HEK293 (cell line): ENCODE measurements around the gene WDR77.

ENCODE experiments used
- CTCF ChIA-PET: fragments of 350-600 bp; formaldehyde crosslinking; extraction: SDS; loops from one replicate; lab custom pipeline; 2021; ENCODE audit warnings: antibody characterized with exemption; lab: Yijun Ruan, JAX
- POLR2A ChIA-PET: fragments of 300-600 bp; formaldehyde crosslinking; extraction: SDS; loops from one replicate; lab custom pipeline; 2020; ENCODE audit warnings: antibody characterized with exemption, inconsistent platforms; lab: Yijun Ruan, JAX
- H3K27ac ChIP-seq: fragments of 200-500 bp; sonication (Bioruptor generic); 2 replicates; pipeline ENCODE4 v1.5.1; 2014; ENCODE audit warnings: low read depth, low read length, control low read depth, inconsistent platforms; ENCODE audit errors: extremely low read depth
- H3K36me3 ChIP-seq, 2 experiments: fragments of 200-500 bp in 1 of 2; sonication (Bioruptor generic) in 1 of 2; 1 replicate in 1 of 2; 2 replicates in 1 of 2; pipeline ENCODE4 v1.5.1; 2014 to 2017; ENCODE audit warnings: inconsistent platforms in 2 of 2, low read length in 2 of 2; ENCODE audit not compliant: control insufficient read depth in 2 of 2, insufficient read depth in 1 of 2
- H3K4me1 ChIP-seq: fragments of 200-500 bp; sonication (Bioruptor generic); 2 replicates; pipeline ENCODE4 v1.5.1; 2014; ENCODE audit warnings: mild to moderate bottlenecking, low read length, inconsistent platforms; ENCODE audit not compliant: control insufficient read depth, insufficient read depth
- H3K4me3 ChIP-seq: 2 replicates; pipeline ENCODE4 v1.5.1; 2011; ENCODE audit warnings: low read depth, mild to moderate bottlenecking, control low read depth, low read length, moderate library complexity
- H3K9me3 ChIP-seq: fragments of 200-500 bp; sonication (Bioruptor generic); 2 replicates; pipeline ENCODE4 v1.5.1; 2014; ENCODE audit warnings: low read depth, low read length, inconsistent platforms; ENCODE audit not compliant: control insufficient read depth, insufficient read depth
- GLI2 ChIP-seq: fragments of 450-650 bp; formaldehyde crosslinking; IDR thresholded peaks from 2 replicates; pipeline ENCODE4; 2017; ENCODE audit warnings: missing biosample characterization, missing genetic modification characterization, low read depth, borderline replicate concordance
- MEIS1 ChIP-seq: sonication (generic); formaldehyde crosslinking; IDR thresholded peaks from 2 replicates; pipeline ENCODE4 v1.8.1; 2022; ENCODE audit warnings: missing genetic modification reagents, mild to moderate bottlenecking, borderline replicate concordance
- MYNN ChIP-seq: fragments of 450-650 bp; formaldehyde crosslinking; IDR thresholded peaks from 2 replicates; pipeline ENCODE4 v1.5.1; 2016; ENCODE audit warnings: missing biosample characterization, missing genetic modification characterization, borderline replicate concordance
- PATZ1 ChIP-seq: fragments of 450-650 bp; formaldehyde crosslinking; IDR thresholded peaks from 2 replicates; pipeline ENCODE4 v1.5.1; 2016; ENCODE audit warnings: missing biosample characterization, missing genetic modification characterization
- PBX3 ChIP-seq: sonication (generic); formaldehyde crosslinking; IDR thresholded peaks from 2 replicates; pipeline ENCODE4 v1.8.1; 2022; ENCODE audit warnings: mild to moderate bottlenecking, moderate library complexity, missing genetic modification reagents
- PRDM1 ChIP-seq: fragments of 450-650 bp; formaldehyde crosslinking; IDR thresholded peaks from 2 replicates; pipeline ENCODE4; 2016; ENCODE audit warnings: missing biosample characterization, missing genetic modification characterization
- PRDM4 ChIP-seq: fragments of 450-650 bp; formaldehyde crosslinking; IDR thresholded peaks from 2 replicates; pipeline ENCODE4 v1.5.1; 2017; ENCODE audit warnings: missing biosample characterization, missing genetic modification characterization
- SALL2 ChIP-seq: fragments of 450-650 bp; formaldehyde crosslinking; IDR thresholded peaks from 2 replicates; pipeline ENCODE4 v1.5.0; 2017; ENCODE audit warnings: missing biosample characterization, mild to moderate bottlenecking, missing genetic modification characterization, borderline replicate concordance
- SP2 ChIP-seq: fragments of 450-650 bp; formaldehyde crosslinking; IDR thresholded peaks from 2 replicates; pipeline ENCODE4 v1.5.1; 2016; ENCODE audit warnings: missing biosample characterization, missing genetic modification characterization
- TRIM28 ChIP-seq: IDR thresholded peaks from 2 replicates; pipeline ENCODE4 v1.6.1; 2011; ENCODE audit warnings: low read length, control low read depth, borderline replicate concordance
- TSHZ1 ChIP-seq: fragments of 450-650 bp; formaldehyde crosslinking; IDR thresholded peaks from 2 replicates; pipeline ENCODE4 v1.5.1; 2016; ENCODE audit warnings: missing biosample characterization, missing genetic modification characterization, borderline replicate concordance
- ZBTB17 ChIP-seq: fragments of 450-650 bp; formaldehyde crosslinking; IDR thresholded peaks from 2 replicates; pipeline ENCODE4 v1.5.1; 2016; ENCODE audit warnings: missing biosample characterization, missing genetic modification characterization
- ZBTB8A ChIP-seq: fragments of 450-650 bp; formaldehyde crosslinking; IDR thresholded peaks from 2 replicates; pipeline ENCODE4 v1.5.1; 2016; ENCODE audit warnings: missing biosample characterization, missing genetic modification characterization
- ZNF133 ChIP-seq: fragments of 450-650 bp; formaldehyde crosslinking; IDR thresholded peaks from 2 replicates; pipeline ENCODE4 v1.5.1; 2016; ENCODE audit warnings: missing biosample characterization, missing genetic modification characterization
- ZNF19 ChIP-seq: fragments of 450-650 bp; formaldehyde crosslinking; IDR thresholded peaks from 2 replicates; pipeline ENCODE4; 2016; ENCODE audit warnings: missing biosample characterization, missing genetic modification characterization, low read depth
- ZNF223 ChIP-seq: fragments of 450-650 bp; formaldehyde crosslinking; IDR thresholded peaks from 2 replicates; pipeline ENCODE4 v1.5.1; 2016; ENCODE audit warnings: missing biosample characterization, missing genetic modification characterization
- ZNF324 ChIP-seq: fragments of 450-650 bp; formaldehyde crosslinking; IDR thresholded peaks from 2 replicates; pipeline ENCODE4 v1.5.1; 2016; ENCODE audit warnings: missing biosample characterization, missing genetic modification characterization
- ZNF341 ChIP-seq: fragments of 450-650 bp; formaldehyde crosslinking; IDR thresholded peaks from 2 replicates; pipeline ENCODE4; 2016; ENCODE audit warnings: low read depth, missing biosample characterization, missing genetic modification characterization
- ZNF362 ChIP-seq: fragments of 450-650 bp; formaldehyde crosslinking; IDR thresholded peaks from 2 replicates; pipeline ENCODE4 v1.5.1; 2016; ENCODE audit warnings: missing biosample characterization, missing genetic modification characterization
- ZNF366 ChIP-seq: fragments of 450-650 bp; formaldehyde crosslinking; conservative IDR thresholded peaks from 2 replicates; pipeline ENCODE4 v1.5.1; 2016; ENCODE audit warnings: missing biosample characterization, missing genetic modification characterization
- ZNF510 ChIP-seq: fragments of 450-650 bp; formaldehyde crosslinking; IDR thresholded peaks from 2 replicates; pipeline ENCODE4 v1.5.1; 2018; ENCODE audit warnings: mild to moderate bottlenecking, missing genetic modification characterization, missing biosample characterization; ENCODE audit not compliant: insufficient replicate concordance
- ZNF624 ChIP-seq: fragments of 450-650 bp; formaldehyde crosslinking; IDR thresholded peaks from 2 replicates; pipeline ENCODE4 v1.5.1; 2017; ENCODE audit warnings: missing biosample characterization, missing genetic modification characterization
- ZNF639 ChIP-seq: fragments of 450-650 bp; formaldehyde crosslinking; IDR thresholded peaks from 2 replicates; pipeline ENCODE4 v1.5.1; 2016; ENCODE audit warnings: missing biosample characterization, missing genetic modification characterization
- ZNF654 ChIP-seq: fragments of 450-650 bp; formaldehyde crosslinking; IDR thresholded peaks from 2 replicates; pipeline ENCODE4 v1.5.1; 2016; ENCODE audit warnings: low read depth, missing biosample characterization, missing genetic modification characterization
- ZNF670 ChIP-seq: fragments of 450-650 bp; formaldehyde crosslinking; IDR thresholded peaks from 2 replicates; pipeline ENCODE4 v1.5.1; 2016; ENCODE audit warnings: missing biosample characterization, missing genetic modification characterization, low read depth
- ZNF707 ChIP-seq: fragments of 450-650 bp; formaldehyde crosslinking; IDR thresholded peaks from 2 replicates; pipeline ENCODE4 v1.5.1; 2016; ENCODE audit warnings: missing biosample characterization, missing genetic modification characterization

The WDR77 gene

GRCh38 chr1:111481387-111482221, 32.5 kb upstream of the WDR77 start:
- H3K4me1 ChIP-seq: no peaks in the 10 kb centered on the region
- CTCF ChIA-PET: interaction anchor here (0.5 to 2.8 kb wide), 18 partner anchors 9 to 888 kb away, joined by 3 to 23 read pairs (median 4); no protein-coding TSS in a partner anchor
- no peaks in the 10 kb centered on the region for H3K9me3 ChIP-seq
- no peaks in the 10 kb centered on the region for H3K36me3 ChIP-seq
- no peak overlapping the region for H3K4me3 ChIP-seq
- POLR2A ChIA-PET: interaction anchor here (1.8 kb wide), 1 partner anchor 258 kb away, joined by 5 read pairs; the partner anchor contains the start of gene INKA2
- H3K27ac ChIP-seq: no peak overlapping the region
- TF ChIP-seq PATZ1 (tag by site-specific recombination) (no peak), MEIS1 (no peak), GLI2 (no peak), TSHZ1 (tag by site-specific recombination) (no peak), ZNF341 (0 out of 2 replicates have a peak, but pooled peaks have one; percentile 9), ZNF639 (no peak), ZNF670 (no peak), TRIM28 (no peak), ZNF223 (tag by site-specific recombination) (no peak), ZNF324 (tag by site-specific recombination) (no peak), ZNF624 (no peak), SALL2 (tag by site-specific recombination) (no peak), ZNF510 (tag by site-specific recombination) (no peak), ZNF19 (no peak), PBX3 (CRISPR knock-in tag) (no peak), ZNF707 (tag by site-specific recombination) (no peak), ZNF366 (tag by site-specific recombination) (no peak), ZBTB17 (tag by site-specific recombination) (no peak), PRDM1 (tag by site-specific recombination) (no peak), SP2 (no peak), PRDM4 (tag by site-specific recombination) (no peak), ZBTB8A (tag by site-specific recombination) (no peak), ZNF362 (tag by site-specific recombination) (peak; percentile 93), MYNN (tag by site-specific recombination) (no peak), ZNF654 (tag by site-specific recombination) (peak; percentile 73), ZNF133 (no peak)
